ENCODE measurements around the gene PLAAT1. TPM values are rescaled to one million over a fixed set of nuclear protein-coding genes. Genes with fewer than 3 reads are reported as not detected.

The PLAAT1 gene
- total RNA-seq, 6 experiments from 2014 or later: 0.31 TPM; not detected in 5

GRCh38 chr3:193261970-193262369, 20.9 kb downstream of the PLAAT1 start:
- H3K4me3 ChIP-seq: no peak overlapping the region
- no peaks in the 10 kb centered on the region for H3K4me1 ChIP-seq
- no peak for DNase-seq
- TF ChIP-seq, protein P1, sequence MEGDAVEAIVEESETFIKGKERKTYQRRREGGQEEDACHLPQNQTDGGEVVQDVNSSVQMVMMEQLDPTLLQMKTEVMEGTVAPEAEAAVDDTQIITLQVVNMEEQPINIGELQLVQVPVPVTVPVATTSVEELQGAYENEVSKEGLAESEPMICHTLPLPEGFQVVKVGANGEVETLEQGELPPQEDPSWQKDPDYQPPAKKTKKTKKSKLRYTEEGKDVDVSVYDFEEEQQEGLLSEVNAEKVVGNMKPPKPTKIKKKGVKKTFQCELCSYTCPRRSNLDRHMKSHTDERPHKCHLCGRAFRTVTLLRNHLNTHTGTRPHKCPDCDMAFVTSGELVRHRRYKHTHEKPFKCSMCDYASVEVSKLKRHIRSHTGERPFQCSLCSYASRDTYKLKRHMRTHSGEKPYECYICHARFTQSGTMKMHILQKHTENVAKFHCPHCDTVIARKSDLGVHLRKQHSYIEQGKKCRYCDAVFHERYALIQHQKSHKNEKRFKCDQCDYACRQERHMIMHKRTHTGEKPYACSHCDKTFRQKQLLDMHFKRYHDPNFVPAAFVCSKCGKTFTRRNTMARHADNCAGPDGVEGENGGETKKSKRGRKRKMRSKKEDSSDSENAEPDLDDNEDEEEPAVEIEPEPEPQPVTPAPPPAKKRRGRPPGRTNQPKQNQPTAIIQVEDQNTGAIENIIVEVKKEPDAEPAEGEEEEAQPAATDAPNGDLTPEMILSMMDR (IDR thresholded peaks at IDR 0.05): no peak
- TF ChIP-seq POLR2A (IDR thresholded peaks at IDR 0.05): no peak
- H3K27ac ChIP-seq: no peak overlapping the region
- no peak for ATAC-seq
- no peaks in the 10 kb centered on the region for H3K27me3 ChIP-seq
- intact Hi-C loops (cut with DNase I): no loop called here
- no peaks in the 10 kb centered on the region for H3K9me3 ChIP-seq
- no peaks in the 10 kb centered on the region for H3K36me3 ChIP-seq
- WGBS (ENCODE audit: insufficient coverage, low coverage, low lambda C conversion rate, missing lambda C conversion rate): 100% methylated on average over 1 of the region's 1 CpG

DNA sequence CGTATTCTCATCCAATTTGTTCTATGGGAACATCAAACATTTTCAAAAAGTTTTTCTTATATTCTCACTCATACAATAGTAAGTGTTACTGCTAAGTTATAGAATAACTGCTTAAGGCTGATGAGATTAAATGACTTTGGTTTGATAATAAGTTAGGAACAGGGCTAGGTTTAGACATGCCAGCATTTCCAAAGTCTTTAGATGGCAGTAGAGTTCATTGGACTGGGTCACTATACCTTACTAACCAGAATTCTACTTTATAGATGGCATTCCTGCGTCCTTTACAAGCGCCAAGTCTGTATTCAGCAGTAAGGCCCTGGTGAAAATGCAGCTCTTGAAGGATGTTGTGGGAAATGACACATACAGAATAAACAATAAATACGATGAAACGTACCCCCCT, 21.7 kb downstream of the PLAAT1 start:
- ATAC-seq (no peak), DNase-seq (no peak)
- H3K27me3 ChIP-seq: no peaks in the 10 kb centered on the region
- no peaks in the 10 kb centered on the region for H3K36me3 ChIP-seq
- no peaks in the 10 kb centered on the region for H3K4me1 ChIP-seq
- H3K9me3 ChIP-seq: no peaks in the 10 kb centered on the region
- H3K27ac ChIP-seq: no peak overlapping the region
- TF ChIP-seq POLR2A (IDR thresholded peaks at IDR 0.05): no peak
- TF ChIP-seq, protein P1 (IDR thresholded peaks at IDR 0.05): no peak
- no peak overlapping the region for H3K4me3 ChIP-seq
- intact Hi-C loops (cut with DNase I): no loop called here
- WGBS (ENCODE audit: insufficient coverage, low coverage, low lambda C conversion rate, missing lambda C conversion rate): 61% methylated on average over 5 of the region's 5 CpGs

- intact Hi-C loops (cut with DNase I): no loop called here
- no peaks in the 10 kb centered on the region for H3K9me3 ChIP-seq
- no peak for DNase-seq
- no peaks in the 10 kb centered on the region for H3K27me3 ChIP-seq
- TF ChIP-seq, protein P1 (IDR thresholded peaks at IDR 0.05): no peak
- TF ChIP-seq POLR2A (IDR thresholded peaks at IDR 0.05): no peak
- WGBS (ENCODE audit: insufficient coverage, low coverage, low lambda C conversion rate, missing lambda C conversion rate): 69% methylated on average over 3 of the region's 3 CpGs
- no peaks in the 10 kb centered on the region for H3K4me1 ChIP-seq
- H3K4me3 ChIP-seq: no peak overlapping the region
- no peak overlapping the region for H3K27ac ChIP-seq
- H3K36me3 ChIP-seq: no peaks in the 10 kb centered on the region
- no peak for ATAC-seq
Observed at GRCh38 chr3:193269343-193270028, 28.5 kb downstream of the PLAAT1 start.

DNA sequence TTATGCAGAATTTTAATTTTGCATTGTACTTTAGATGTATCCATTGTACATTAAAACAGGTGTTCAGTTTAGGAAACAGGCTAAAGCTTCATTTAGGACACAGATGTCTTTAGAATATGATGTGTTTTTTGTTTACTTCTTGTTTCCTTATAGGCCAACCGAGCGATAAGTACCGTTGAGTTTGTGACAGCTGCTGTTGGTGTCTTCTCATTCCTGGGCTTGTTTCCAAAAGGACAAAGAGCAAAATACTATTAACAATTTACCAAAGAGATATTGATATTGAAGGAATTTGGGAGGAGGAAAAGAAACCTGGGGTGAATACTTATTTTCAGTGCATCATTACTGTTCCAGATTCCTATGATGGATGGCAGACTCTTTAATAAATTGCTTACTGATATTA, 29.4 kb downstream of the PLAAT1 start:
- H3K36me3 ChIP-seq: no peaks in the 10 kb centered on the region
- intact Hi-C loops (cut with DNase I): no loop called here
- H3K9me3 ChIP-seq: no peaks in the 10 kb centered on the region
- WGBS (ENCODE audit: insufficient coverage, low coverage, low lambda C conversion rate, missing lambda C conversion rate): 47% methylated on average over 3 of the region's 3 CpGs
- no peaks in the 10 kb centered on the region for H3K4me1 ChIP-seq
- no peak overlapping the region for H3K4me3 ChIP-seq
- no peaks in the 10 kb centered on the region for H3K27me3 ChIP-seq
- TF ChIP-seq, protein P1 (IDR thresholded peaks at IDR 0.05): no peak
- no peak for TF ChIP-seq POLR2A (IDR thresholded peaks at IDR 0.05)
- ATAC-seq (no peak), DNase-seq (no peak)
- H3K27ac ChIP-seq: no peak overlapping the region

All from right lobe of liver (tissue), 6 donors.